ENCODE results near the gene ANO7. TPM values are rescaled to one million over a fixed set of nuclear protein-coding genes. Genes with fewer than 3 reads are reported as not detected.

The ANO7 gene
- total RNA-seq, 1 donor from 2014 or later = 2.6 TPM

GRCh38 chr2:241157841-241158545 is 30.5 kb upstream of the ANO7 start:
- DNase-seq (ENCODE audit: low read depth in 2 of 2) = peak in 1 of 2 donors; percentile 56

GRCh38 chr2:241158546-241158900 is 30.0 kb upstream of the ANO7 start:
- DNase-seq (ENCODE audit: low read depth in 2 of 2) = no peak

- DNase-seq (ENCODE audit: low read depth in 2 of 2) = no peak
These were observed 29.4 kb upstream of the ANO7 start for GRCh38 chr2:241159116-241159515.

- DNase-seq (ENCODE audit: low read depth in 2 of 2) = no peak
These were observed 28.2 kb upstream of the ANO7 start for GRCh38 chr2:241160318-241160717.

- DNase-seq (ENCODE audit: low read depth in 2 of 2) = peak in 1 of 2 donors; percentile 33
These were observed 26.7 kb upstream of the ANO7 start for GRCh38 chr2:241161646-241162281.

GRCh38 chr2:241163601-241164118 is 24.8 kb upstream of the ANO7 start:
- no peak for DNase-seq (ENCODE audit: low read depth in 2 of 2)

GRCh38 chr2:241168366-241168765 is 20.1 kb upstream of the ANO7 start:
- DNase-seq (ENCODE audit: low read depth in 2 of 2) = no peak

- DNase-seq (ENCODE audit: low read depth in 2 of 2) = no peak
These were observed 14.9 kb upstream of the ANO7 start for GRCh38 chr2:241173557-241173956.

- DNase-seq (ENCODE audit: low read depth in 2 of 2) = no peak
These were observed 10.7 kb upstream of the ANO7 start for GRCh38 chr2:241177526-241178334.

GRCh38 chr2:241178961-241179360 is 9.5 kb upstream of the ANO7 start:
- DNase-seq (ENCODE audit: low read depth in 2 of 2) = no peak

GRCh38 chr2:241179899-241180298 is 8.6 kb upstream of the ANO7 start:
- DNase-seq (ENCODE audit: low read depth in 2 of 2) = no peak

GRCh38 chr2:241180495-241180894 is 8.0 kb upstream of the ANO7 start:
- DNase-seq (ENCODE audit: low read depth in 2 of 2) = no peak

- DNase-seq (ENCODE audit: low read depth in 2 of 2) = no peak
These were observed 6.4 kb upstream of the ANO7 start for GRCh38 chr2:241182126-241182525.

- DNase-seq (ENCODE audit: low read depth in 2 of 2) = no peak
These were observed 5.8 kb upstream of the ANO7 start for GRCh38 chr2:241182531-241183133.

GRCh38 chr2:241183221-241183620 is 5.3 kb upstream of the ANO7 start:
- DNase-seq (ENCODE audit: low read depth in 2 of 2) = no peak

GRCh38 chr2:241184901-241185300 is 3.6 kb upstream of the ANO7 start:
- DNase-seq (ENCODE audit: low read depth in 2 of 2) = peak in 1 of 2 donors; percentile 25

GRCh38 chr2:241185961-241186360 is 2.5 kb upstream of the ANO7 start:
- peak in 1 of 2 donors; percentile 51 for DNase-seq (ENCODE audit: low read depth in 2 of 2)

GRCh38 chr2:241187101-241187917 is 1.2 kb upstream of the ANO7 start:
- no peak for DNase-seq (ENCODE audit: low read depth in 2 of 2)

- DNase-seq (ENCODE audit: low read depth in 2 of 2) = no peak
These were observed 601 bp upstream of the ANO7 start for GRCh38 chr2:241187918-241188234.

GRCh38 chr2:241189093-241189855 is 797 bp downstream of the ANO7 start:
- no peak for DNase-seq (ENCODE audit: low read depth in 2 of 2)

- DNase-seq (ENCODE audit: low read depth in 2 of 2) = no peak
These were observed 1.4 kb downstream of the ANO7 start for GRCh38 chr2:241189856-241190201.

All from lung microvascular endothelial cell (primary cell).